ENCODE data around the gene CLDN15.

DNA sequence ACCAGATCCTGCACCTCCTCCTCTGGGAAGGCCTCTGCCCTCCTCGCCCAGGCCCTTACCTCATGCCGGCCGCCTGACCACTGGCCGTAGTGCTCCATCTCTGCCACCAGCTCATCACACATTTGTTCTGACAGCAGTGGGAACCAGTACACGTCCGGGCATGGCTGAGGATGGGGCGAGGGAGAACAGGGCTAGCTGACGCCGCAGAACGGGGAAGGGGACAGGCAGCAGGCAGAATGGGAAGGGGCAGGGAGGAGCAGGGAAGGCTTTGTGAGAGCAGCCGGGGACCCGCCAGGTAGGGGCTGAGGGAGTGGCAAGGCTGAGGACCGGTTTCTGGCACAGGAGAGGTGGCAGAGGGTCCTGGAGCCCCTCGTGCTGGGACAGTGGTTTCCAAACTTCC lies 28.8 kb downstream of the CLDN15 start:
- TF ChIP-seq POLR2AphosphoS5 (IDR thresholded peaks at IDR 0.05; ENCODE audit: low read depth, low read length) (no peak), TAF1 (IDR thresholded peaks at IDR 0.05; ENCODE audit: low read depth, low read length) (no peak), POLR2A (IDR thresholded peaks at IDR 0.05; ENCODE audit: low read depth, low read length) (no peak), POU2F2 (IDR thresholded peaks at IDR 0.05; ENCODE audit: low read depth, low read length) (no peak), PAX5 (IDR thresholded peaks at IDR 0.05; ENCODE audit: insufficient read depth, low read length, severe bottlenecking) (no peak)
